Neural cell (in vitro differentiated cells): ENCODE data around the gene CUX1.

Experiments used
- CTCF ChIP-seq: fragments of 450-650 bp; IDR thresholded peaks from 2 replicates; pipeline ENCODE4 v1.5.1; 2014; ENCODE audit warnings: antibody characterized with exemption, mild to moderate bottlenecking, moderate library complexity; ENCODE audit not compliant: poor library complexity, severe bottlenecking
- EP300 ChIP-seq: fragments of 450-650 bp; conservative IDR thresholded peaks from 2 replicates; pipeline ENCODE4 v1.6.1; 2014; ENCODE audit warnings: antibody characterized with exemption, mild to moderate bottlenecking, moderate library complexity; ENCODE audit not compliant: poor library complexity, severe bottlenecking
- EZH2 ChIP-seq: fragments of 200-600, 300-800 bp; shearing (Covaris generic), sonication (generic); IDR thresholded peaks from 2 replicates; pipeline ENCODE4 v1.6.1; 2014; ENCODE audit warnings: antibody characterized with exemption, low read length, borderline replicate concordance, mild to moderate bottlenecking; ENCODE audit not compliant: insufficient read depth, poor library complexity, severe bottlenecking
- MXI1 ChIP-seq: fragments of 450-650 bp; conservative IDR thresholded peaks from 2 replicates; pipeline ENCODE4 v1.6.1; 2014; ENCODE audit warnings: antibody characterized with exemption, mild to moderate bottlenecking; ENCODE audit not compliant: poor library complexity, severe bottlenecking
- POLR2AphosphoS5 ChIP-seq: IDR thresholded peaks from 2 replicates; pipeline ENCODE4 v1.6.1; 2012
- RAD21 ChIP-seq: fragments of 450-650 bp; conservative IDR thresholded peaks from 2 replicates; pipeline ENCODE4 v1.6.1; 2014; ENCODE audit warnings: antibody characterized with exemption, mild to moderate bottlenecking, moderate library complexity
- REST ChIP-seq: IDR thresholded peaks from 2 replicates; pipeline ENCODE4 v1.6.1; 2012; ENCODE audit warnings: borderline replicate concordance
- SMC3 ChIP-seq: fragments of 450-650 bp; conservative IDR thresholded peaks from 2 replicates; pipeline ENCODE4 v1.6.1; 2014; ENCODE audit warnings: antibody characterized with exemption, mild to moderate bottlenecking, moderate library complexity; ENCODE audit not compliant: poor library complexity
- TAF1 ChIP-seq: IDR thresholded peaks from 2 replicates; pipeline ENCODE4 v1.6.1; 2012; ENCODE audit warnings: low read depth

- TF ChIP-seq CTCF (no peak), RAD21 (no peak), REST (no peak), SMC3 (no peak), TAF1 (no peak), POLR2AphosphoS5 (no peak), EZH2 (no peak), EP300 (no peak), MXI1 (no peak)
These were observed 416.7 kb downstream of the CUX1 start for GRCh38 chr7:102234131-102234530.
